Measurements from ENCODE around the gene MAGIX. TPM values are rescaled to one million over a fixed set of nuclear protein-coding genes. Genes with fewer than 3 reads are reported as not detected.

Gene MAGIX
- 3.0 and 4.1 TPM in 2 replicates for total RNA-seq

GRCh38 chrX:49162620-49163019, at the start of gene MAGIX:
Gene MAGIX, plus strand, starts transcription at chrX:49162758. Its CDS starts 132 bp downstream, at chrX:49162890.

GRCh38 chrX:49171752-49172279, 9.3 kb downstream of the MAGIX start, which contains the start of gene PLP2:
Gene PLP2, plus strand, starts transcription at chrX:49171898. Its CDS starts 103 bp downstream, at chrX:49172001.

GRCh38 chrX:49186125-49187027, 23.8 kb downstream of the MAGIX start, which contains the start of gene PRICKLE3:
Gene PRICKLE3, minus strand, starts transcription at chrX:49186373. Its CDS starts 76 bp downstream, at chrX:49186297.

GRCh38 chrX:49199906-49200771, 37.6 kb downstream of the MAGIX start, which contains the start of gene SYP:
Gene SYP, minus strand, starts transcription at chrX:49200193. Its CDS starts 7 bp downstream, at chrX:49200186.

Other genes starting within 250 kb of the MAGIX start
- gene PIM2, start 243.7 kb upstream of the MAGIX start, total RNA-seq = 11.3 and 12.0 TPM in 2 replicates
- gene OTUD5, start 205.2 kb upstream of the MAGIX start, total RNA-seq = 21.9 and 22.6 TPM in 2 replicates
- gene KCND1, start 190.9 kb upstream of the MAGIX start, total RNA-seq = 0.43 and 0.48 TPM in 2 replicates
- gene GRIPAP1, start 160.5 kb upstream of the MAGIX start, total RNA-seq = 12.4 and 23.4 TPM in 2 replicates
- gene TFE3, start 119.4 kb upstream of the MAGIX start, total RNA-seq = 11.1 and 28.4 TPM in 2 replicates
- gene CCDC120, start 103.8 kb upstream of the MAGIX start, total RNA-seq = 1.2 and 1.3 TPM in 2 replicates
- gene PRAF2, start 88.8 kb upstream of the MAGIX start, total RNA-seq = 4.6 and 4.9 TPM in 2 replicates
- gene WDR45, start 82.9 kb upstream of the MAGIX start, total RNA-seq = 33.0 and 37.4 TPM in 2 replicates
- 17.1 and 22.2 TPM in 2 replicates for gene GPKOW, start 39.0 kb upstream of the MAGIX start, total RNA-seq
- 14.7 and 24.3 TPM in 2 replicates for gene PLP2, start 9.1 kb downstream of the MAGIX start, total RNA-seq
- 16.4 and 28.1 TPM in 2 replicates for gene PRICKLE3, start 23.6 kb downstream of the MAGIX start, total RNA-seq
- not detected in 2 replicates for gene SYP, start 37.4 kb downstream of the MAGIX start, total RNA-seq
- 0.21 TPM in 1 of 2 replicates, not detected in the other for gene CACNA1F, start 70.6 kb downstream of the MAGIX start, total RNA-seq
- 12.4 and 16.1 TPM in 2 replicates for gene CCDC22, start 72.7 kb downstream of the MAGIX start, total RNA-seq
- under 0.01 TPM in 1 of 2 replicates, not detected in the other for gene FOXP3, start 102.0 kb downstream of the MAGIX start, total RNA-seq
- 3.2 and 5.5 TPM in 2 replicates for gene PPP1R3F, start 107.0 kb downstream of the MAGIX start, total RNA-seq
- not detected in 2 replicates for gene GAGE10, start 140.9 kb downstream of the MAGIX start, total RNA-seq
- not detected in 2 replicates for gene GAGE12J, start 159.3 kb downstream of the MAGIX start, total RNA-seq
- not detected in 2 replicates for gene GAGE13, start 168.8 kb downstream of the MAGIX start, total RNA-seq